Mucosa of stomach (tissue), 1 donor: ENCODE data around the gene OR2AG2.
"Not testable (repeated sequence)": the region's sequence is repeated elsewhere in the genome, so short reads cannot be mapped to it uniquely, and the experiment has no call there.

Experiments
- H3K27me3 ChIP-seq: one replicate; pipeline ENCODE4 v1.7.0; 2013; ENCODE audit warnings: mild to moderate bottlenecking, low read length; ENCODE audit not compliant: control insufficient read depth, insufficient read depth
- H3K36me3 ChIP-seq: one replicate; pipeline ENCODE4 v1.7.0; 2013; ENCODE audit warnings: low read length; ENCODE audit not compliant: control insufficient read depth, insufficient read depth
- H3K4me1 ChIP-seq: one replicate; pipeline ENCODE4 v1.7.0; 2013; ENCODE audit warnings: mild to moderate bottlenecking, low read length; ENCODE audit not compliant: control insufficient read depth, insufficient read depth
- H3K4me3 ChIP-seq: one replicate; pipeline ENCODE4 v1.7.0; 2013; ENCODE audit warnings: low read length
- H3K9ac ChIP-seq: one replicate; pipeline ENCODE4 v1.7.0; 2013; ENCODE audit warnings: mild to moderate bottlenecking, low read length, moderate library complexity
- H3K9me3 ChIP-seq: one replicate; pipeline ENCODE4 v1.7.0; 2013; ENCODE audit warnings: mild to moderate bottlenecking, low read length, moderate library complexity; ENCODE audit not compliant: control insufficient read depth
- donor health status: Pancreatic carcinoma.

The OR2AG2 gene

GRCh38 chr11:6771926-6772893 is at the start of gene OR2AG2:
Gene OR2AG2 (minus strand): TSS chr11:6771976. CDS start chr11:6768957, 3,019 bp downstream.
- Histone ChIP-seq H3K27me3 (no peaks in the 10 kb centered on the region), H3K9me3 (no peaks in the 10 kb centered on the region), H3K9ac (no peak within 1 kb of the TSS), H3K4me3 (no peak within 1 kb of the TSS), H3K4me1 (no peaks in the 10 kb centered on the region), H3K36me3 (no peaks in the 10 kb centered on the region)

- Histone ChIP-seq H3K9ac (no peak overlapping the region), H3K27me3 (no peaks in the 10 kb centered on the region), H3K9me3 (no peaks in the 10 kb centered on the region), H3K4me3 (no peak overlapping the region), H3K4me1 (no peaks in the 10 kb centered on the region), H3K36me3 (no peaks in the 10 kb centered on the region)
Observed at GRCh38 chr11:6818967-6819366, 47.2 kb upstream of the OR2AG2 start.

GRCh38 chr11:6817694-6818093 is 45.9 kb upstream of the OR2AG2 start:
- Histone ChIP-seq H3K9ac (no peak overlapping the region), H3K4me3 (no peak overlapping the region), H3K9me3 (no peaks in the 10 kb centered on the region), H3K27me3 (no peaks in the 10 kb centered on the region), H3K4me1 (no peaks in the 10 kb centered on the region), H3K36me3 (no peaks in the 10 kb centered on the region)

- Histone ChIP-seq H3K36me3 (no peaks in the 10 kb centered on the region), H3K27me3 (no peaks in the 10 kb centered on the region), H3K4me1 (no peaks in the 10 kb centered on the region), H3K4me3 (no peak overlapping the region), H3K9me3 (no peaks in the 10 kb centered on the region), H3K9ac (no peak overlapping the region)
Observed at GRCh38 chr11:6813656-6814055, 41.9 kb upstream of the OR2AG2 start.

- H3K9ac ChIP-seq: no peak overlapping the region
- no peak overlapping the region for H3K4me3 ChIP-seq
- H3K27me3 ChIP-seq: no peaks in the 10 kb centered on the region
- H3K9me3 ChIP-seq: no peaks in the 10 kb centered on the region
- no peaks in the 10 kb centered on the region for H3K4me1 ChIP-seq
- H3K36me3 ChIP-seq: no peaks in the 10 kb centered on the region
Observed at GRCh38 chr11:6812390-6813005, 40.7 kb upstream of the OR2AG2 start.

- not testable (repeated sequence) for H3K27me3 ChIP-seq, H3K36me3 ChIP-seq, H3K9ac ChIP-seq, H3K4me3 ChIP-seq, H3K9me3 ChIP-seq, H3K4me1 ChIP-seq
Observed at GRCh38 chr11:6801075-6801474, 29.3 kb upstream of the OR2AG2 start.

GRCh38 chr11:6799402-6799801 is 27.6 kb upstream of the OR2AG2 start, which contains the start of gene OR6A2:
Gene OR6A2 (minus strand): TSS chr11:6799689. CDS start chr11:6795708, 3,981 bp downstream.
- H3K9ac ChIP-seq: no peak within 1 kb of the TSS
- H3K36me3 ChIP-seq: no peaks in the 10 kb centered on the region
- no peaks in the 10 kb centered on the region for H3K27me3 ChIP-seq
- H3K9me3 ChIP-seq: no peaks in the 10 kb centered on the region
- no peak within 1 kb of the TSS for H3K4me3 ChIP-seq
- H3K4me1 ChIP-seq: no peaks in the 10 kb centered on the region

- no peaks in the 10 kb centered on the region for H3K27me3 ChIP-seq
- H3K9ac ChIP-seq: no peak overlapping the region
- H3K36me3 ChIP-seq: no peaks in the 10 kb centered on the region
- no peaks in the 10 kb centered on the region for H3K4me1 ChIP-seq
- no peaks in the 10 kb centered on the region for H3K9me3 ChIP-seq
- no peak overlapping the region for H3K4me3 ChIP-seq
Observed at GRCh38 chr11:6794639-6795038, 22.9 kb upstream of the OR2AG2 start.

- Histone ChIP-seq H3K27me3 (no peaks in the 10 kb centered on the region), H3K9me3 (no peaks in the 10 kb centered on the region), H3K4me3 (no peak overlapping the region), H3K9ac (no peak overlapping the region), H3K36me3 (no peaks in the 10 kb centered on the region), H3K4me1 (no peaks in the 10 kb centered on the region)
Observed at GRCh38 chr11:6790546-6790945, 18.8 kb upstream of the OR2AG2 start.

- H3K36me3 ChIP-seq: no peaks in the 10 kb centered on the region
- no peak within 1 kb of the TSS for H3K4me3 ChIP-seq
- no peak within 1 kb of the TSS for H3K9ac ChIP-seq
- H3K27me3 ChIP-seq: no peaks in the 10 kb centered on the region
- H3K9me3 ChIP-seq: no peaks in the 10 kb centered on the region
- H3K4me1 ChIP-seq: no peaks in the 10 kb centered on the region
Observed at GRCh38 chr11:6782720-6783119, 10.9 kb upstream of the OR2AG2 start, which contains the start of gene OR2AG1. Gene OR2AG1 (plus strand): TSS chr11:6783020. CDS start chr11:6785038, 2,018 bp downstream.

- Histone ChIP-seq H3K27me3 (no peaks in the 10 kb centered on the region), H3K9me3 (no peaks in the 10 kb centered on the region), H3K4me3 (no peak overlapping the region), H3K4me1 (no peaks in the 10 kb centered on the region), H3K9ac (no peak overlapping the region), H3K36me3 (no peaks in the 10 kb centered on the region)
Observed at GRCh38 chr11:6780829-6781228, 9.1 kb upstream of the OR2AG2 start.

GRCh38 chr11:6778518-6778917 is 6.7 kb upstream of the OR2AG2 start:
- Histone ChIP-seq H3K4me3 (no peak overlapping the region), H3K9ac (no peak overlapping the region), H3K9me3 (no peaks in the 10 kb centered on the region)

More at GRCh38 chr11:6778518-6778917, 6.7 kb upstream of the OR2AG2 start:
- H3K27me3 ChIP-seq: no peaks in the 10 kb centered on the region
- H3K4me1 ChIP-seq: no peaks in the 10 kb centered on the region
- H3K36me3 ChIP-seq: no peaks in the 10 kb centered on the region
